Fibroblast of mammary gland (primary cell): ENCODE data around the gene SLC25A47.

Source experiments
- DNase-seq: peaks from one replicate; pipeline ENCODE4 v3.0.0-alpha.2; 2010; ENCODE audit warnings: low read depth
- H3K4me3 ChIP-seq: 2 replicates; pipeline ENCODE4 v1.5.1; 2011; ENCODE audit warnings: low read depth, mild to moderate bottlenecking, low read length, moderate library complexity; ENCODE audit not compliant: control insufficient read depth
- TF ChIP-seq, protein P1 (sequence below): conservative IDR thresholded peaks from 2 replicates; pipeline ENCODE4 v1.5.1; 2011; ENCODE audit warnings: low read depth, low read length, inconsistent platforms; ENCODE audit not compliant: control insufficient read depth, insufficient read depth

The SLC25A47 gene

DNA sequence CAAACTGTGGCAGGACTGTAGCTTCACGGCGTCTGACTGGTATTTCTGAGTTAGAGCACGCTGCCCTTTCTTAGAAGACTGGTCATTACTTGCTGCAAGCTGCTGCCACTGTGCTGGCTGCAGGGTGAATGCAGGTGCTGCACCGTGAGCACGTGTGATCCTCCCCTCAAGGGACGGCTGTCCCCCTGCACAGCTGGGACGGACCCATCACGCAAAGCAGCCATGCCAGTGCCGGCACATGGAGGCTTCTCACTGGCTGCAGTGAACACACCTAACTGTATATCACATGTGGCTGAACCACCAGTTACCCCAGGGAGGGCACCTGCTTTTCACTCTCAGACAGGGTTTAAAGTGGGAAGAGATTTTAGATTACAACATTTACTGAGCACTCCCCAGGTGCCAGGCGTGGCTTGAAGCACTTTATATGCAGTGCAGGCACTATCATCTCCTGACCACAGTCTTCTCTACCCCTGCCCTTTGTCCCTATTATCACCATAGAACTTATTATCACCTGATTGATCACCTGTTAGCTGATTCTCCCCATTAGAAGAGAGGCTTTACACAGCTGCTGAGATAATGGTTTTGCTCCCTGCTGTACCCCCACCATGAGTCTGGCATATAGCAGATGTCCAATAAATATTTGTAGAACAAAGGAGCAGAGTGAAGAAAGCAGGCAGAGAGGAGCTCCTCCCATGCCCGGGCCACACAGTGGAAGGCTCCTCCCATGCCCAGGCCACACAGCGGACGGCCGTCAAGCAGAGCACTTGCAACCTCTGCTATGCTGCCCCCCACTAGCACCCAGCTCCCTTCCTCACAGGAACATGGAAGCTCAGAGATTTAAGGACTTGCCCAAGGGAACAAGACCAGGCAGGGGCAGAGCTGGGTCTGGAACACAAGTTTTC lies 25.9 kb downstream of the SLC25A47 start:
- DNase-seq, result no peak
- TF ChIP-seq, protein P1, sequence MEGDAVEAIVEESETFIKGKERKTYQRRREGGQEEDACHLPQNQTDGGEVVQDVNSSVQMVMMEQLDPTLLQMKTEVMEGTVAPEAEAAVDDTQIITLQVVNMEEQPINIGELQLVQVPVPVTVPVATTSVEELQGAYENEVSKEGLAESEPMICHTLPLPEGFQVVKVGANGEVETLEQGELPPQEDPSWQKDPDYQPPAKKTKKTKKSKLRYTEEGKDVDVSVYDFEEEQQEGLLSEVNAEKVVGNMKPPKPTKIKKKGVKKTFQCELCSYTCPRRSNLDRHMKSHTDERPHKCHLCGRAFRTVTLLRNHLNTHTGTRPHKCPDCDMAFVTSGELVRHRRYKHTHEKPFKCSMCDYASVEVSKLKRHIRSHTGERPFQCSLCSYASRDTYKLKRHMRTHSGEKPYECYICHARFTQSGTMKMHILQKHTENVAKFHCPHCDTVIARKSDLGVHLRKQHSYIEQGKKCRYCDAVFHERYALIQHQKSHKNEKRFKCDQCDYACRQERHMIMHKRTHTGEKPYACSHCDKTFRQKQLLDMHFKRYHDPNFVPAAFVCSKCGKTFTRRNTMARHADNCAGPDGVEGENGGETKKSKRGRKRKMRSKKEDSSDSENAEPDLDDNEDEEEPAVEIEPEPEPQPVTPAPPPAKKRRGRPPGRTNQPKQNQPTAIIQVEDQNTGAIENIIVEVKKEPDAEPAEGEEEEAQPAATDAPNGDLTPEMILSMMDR, result no peak
- no peak overlapping the region for H3K4me3 ChIP-seq

DNA sequence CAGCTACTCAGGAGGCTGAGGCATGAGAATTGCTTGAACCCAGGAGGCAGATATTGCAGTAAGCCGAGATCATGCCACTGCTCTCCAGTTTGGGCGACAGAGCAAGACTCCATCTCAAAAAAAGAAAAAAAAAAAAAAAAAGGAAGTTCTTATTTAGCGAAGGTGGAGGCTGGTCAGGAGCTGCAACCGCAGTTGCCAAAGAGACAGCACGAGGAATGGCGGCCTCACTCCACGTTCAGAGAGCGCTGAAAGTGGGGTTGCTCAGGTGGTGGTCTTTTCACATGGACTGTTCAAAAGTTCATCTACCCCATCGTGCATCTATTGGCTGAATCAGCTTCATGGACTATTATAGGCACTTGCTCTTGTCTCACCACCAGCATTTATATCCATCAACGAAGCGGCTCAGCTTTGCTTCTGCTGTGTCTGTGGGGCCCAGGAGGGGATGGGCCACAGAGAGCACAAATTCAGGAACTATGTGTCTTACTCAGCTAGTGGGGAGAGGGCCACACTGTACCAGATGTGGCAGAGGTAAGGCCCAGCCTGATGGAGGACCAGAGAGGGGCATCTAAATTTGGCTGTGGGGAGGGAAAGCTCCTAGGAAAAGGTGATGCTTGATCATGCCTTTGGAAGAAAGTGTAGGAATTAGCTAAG lies 27.3 kb downstream of the SLC25A47 start:
- no peak for DNase-seq
- TF ChIP-seq, protein P1, result no peak

DNA sequence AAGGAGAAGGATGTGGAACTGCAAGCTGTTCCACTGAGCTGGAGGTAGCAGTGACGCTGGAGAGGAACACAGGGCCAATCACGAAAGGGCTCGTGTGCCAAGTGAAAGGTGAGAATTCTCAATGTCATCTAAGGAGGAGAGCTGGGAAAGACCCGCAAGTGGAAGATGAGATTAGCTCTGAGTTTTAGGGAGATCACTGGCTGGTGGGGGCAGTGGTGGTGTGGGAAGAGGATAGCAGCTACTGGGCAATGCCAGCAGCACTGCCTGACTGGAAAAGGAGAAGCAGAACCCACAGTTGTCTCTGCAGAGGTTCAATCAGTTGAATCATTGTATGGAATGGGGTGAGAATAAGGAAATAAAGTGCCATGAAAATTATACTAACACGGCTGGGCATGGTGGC lies 27.8 kb downstream of the SLC25A47 start:
- H3K4me3 ChIP-seq, result no peak overlapping the region
- DNase-seq, result no peak
- TF ChIP-seq, protein P1, result no peak

More for the DNA sequence above, 27.3 kb downstream of the SLC25A47 start:
- no peak overlapping the region for H3K4me3 ChIP-seq

DNA sequence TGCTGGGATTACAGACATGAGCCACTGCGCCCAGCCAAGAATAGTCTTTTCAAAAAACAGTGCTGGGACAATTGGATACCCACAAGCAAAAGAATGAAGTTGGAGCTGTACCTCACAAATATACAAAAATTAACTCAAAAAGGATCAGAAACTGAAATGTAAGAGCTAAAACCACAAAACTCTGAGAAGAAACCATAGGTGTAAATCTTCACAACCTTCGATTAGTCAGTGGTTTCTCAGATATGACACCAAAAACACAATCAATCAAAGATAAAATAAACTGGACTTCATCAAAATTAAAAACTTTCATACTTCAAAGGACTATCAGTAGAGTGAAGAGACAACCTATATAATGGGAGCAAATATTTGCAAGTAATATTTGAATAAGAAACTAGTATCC lies 35.3 kb downstream of the SLC25A47 start:
- DNase-seq, result no peak
- TF ChIP-seq, protein P1, result no peak

DNA sequence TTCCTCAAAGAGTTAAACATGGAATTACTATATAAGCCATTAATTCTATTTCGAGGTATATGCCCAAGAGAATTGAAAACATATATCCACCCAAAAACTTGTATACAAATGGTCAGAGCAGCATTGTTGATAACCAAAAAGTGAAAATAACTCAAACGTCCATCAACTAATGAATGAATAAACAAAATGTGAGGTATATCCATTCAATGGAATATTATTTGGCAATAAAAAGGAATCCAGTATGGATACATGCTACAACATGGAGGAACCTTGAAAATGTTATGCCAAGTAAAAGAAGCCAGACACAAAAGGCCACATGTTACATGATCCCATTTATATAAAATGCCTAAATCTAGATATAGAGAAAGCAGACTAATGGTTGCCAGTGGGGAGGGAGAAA lies 36.0 kb downstream of the SLC25A47 start:
- DNase-seq, result no peak
- no peak overlapping the region for H3K4me3 ChIP-seq
- TF ChIP-seq, protein P1, result no peak

More for the DNA sequence above, 35.3 kb downstream of the SLC25A47 start:
- no peak overlapping the region for H3K4me3 ChIP-seq

DNA sequence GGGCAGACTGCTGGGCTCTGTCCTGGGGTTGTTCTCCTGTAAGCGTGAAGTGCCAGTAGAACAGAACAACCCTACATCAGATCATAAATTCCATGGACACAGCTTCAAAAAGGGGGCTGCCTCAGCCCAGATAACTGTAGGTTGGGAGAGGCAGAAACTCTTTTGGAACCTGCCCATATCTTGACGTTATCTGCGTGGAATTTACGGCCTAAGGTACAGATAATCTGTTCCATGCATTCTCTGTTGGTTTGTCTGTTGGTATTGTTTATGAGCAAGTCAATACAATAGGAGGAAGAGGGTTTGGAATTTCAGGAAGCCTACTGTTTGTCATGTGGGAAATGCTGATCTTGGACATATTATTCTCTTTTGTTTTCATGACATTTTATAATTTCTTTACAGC lies 36.7 kb downstream of the SLC25A47 start:
- TF ChIP-seq, protein P1, result no peak
- no peak overlapping the region for H3K4me3 ChIP-seq
- no peak for DNase-seq
